GM06990 (cell line): ENCODE data around the gene CPSF3.
"Not testable (repeated sequence)": the region's sequence is repeated elsewhere in the genome, so short reads cannot be mapped to it uniquely, and the experiment has no call there.

Source experiments
- DNase-seq: peaks from one replicate; pipeline ENCODE4 v3.0.0-alpha.2; 2011; ENCODE audit not compliant: insufficient read length; ENCODE audit errors: extremely low read depth
- H3K27me3 ChIP-seq: replicated peaks from 2 replicates; pipeline ENCODE4 v1.6.0; 2011; ENCODE audit warnings: low read length; ENCODE audit not compliant: control insufficient read depth, insufficient read depth
- H3K36me3 ChIP-seq: 2 replicates; pipeline ENCODE4 v1.5.1; 2011; ENCODE audit warnings: low read length; ENCODE audit not compliant: control insufficient read depth, insufficient read depth
- H3K4me3 ChIP-seq: replicated peaks from 2 replicates; pipeline ENCODE4 v1.5.1; 2011; ENCODE audit warnings: low read depth, mild to moderate bottlenecking, control low read depth, low read length
- TF ChIP-seq, protein P1 (sequence below): IDR thresholded peaks from 2 replicates; pipeline ENCODE4 v1.5.1; 2011; ENCODE audit warnings: low read length, control low read depth, mild to moderate bottlenecking, inconsistent platforms; ENCODE audit not compliant: insufficient read depth, poor library complexity, severe bottlenecking

CPSF3 gene

DNA sequence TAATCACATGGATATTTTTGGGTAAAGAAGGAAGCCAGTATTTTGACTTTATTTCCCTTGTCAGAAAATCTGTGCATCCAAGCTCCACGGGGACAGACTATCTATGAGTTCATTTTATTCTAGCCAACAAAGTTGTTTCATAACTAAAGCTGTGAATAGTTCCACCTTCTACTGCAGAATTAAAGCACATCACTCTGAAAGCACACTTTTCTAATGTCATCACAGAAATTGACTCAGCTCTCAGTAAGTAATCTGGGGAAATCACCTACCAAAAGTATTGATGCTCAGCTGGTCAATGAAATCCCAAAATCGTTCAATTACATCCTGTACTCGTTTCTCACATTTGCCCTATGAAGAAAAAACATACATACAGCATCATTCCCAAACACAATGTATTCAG lies 70.0 kb downstream of the CPSF3 start:
- no peak overlapping the region for H3K4me3 ChIP-seq
- DNase-seq, result no peak
- H3K36me3 ChIP-seq, result peaks cover 36% of the 10 kb centered on the region
- no peaks in the 10 kb centered on the region for H3K27me3 ChIP-seq
- TF ChIP-seq, protein P1, sequence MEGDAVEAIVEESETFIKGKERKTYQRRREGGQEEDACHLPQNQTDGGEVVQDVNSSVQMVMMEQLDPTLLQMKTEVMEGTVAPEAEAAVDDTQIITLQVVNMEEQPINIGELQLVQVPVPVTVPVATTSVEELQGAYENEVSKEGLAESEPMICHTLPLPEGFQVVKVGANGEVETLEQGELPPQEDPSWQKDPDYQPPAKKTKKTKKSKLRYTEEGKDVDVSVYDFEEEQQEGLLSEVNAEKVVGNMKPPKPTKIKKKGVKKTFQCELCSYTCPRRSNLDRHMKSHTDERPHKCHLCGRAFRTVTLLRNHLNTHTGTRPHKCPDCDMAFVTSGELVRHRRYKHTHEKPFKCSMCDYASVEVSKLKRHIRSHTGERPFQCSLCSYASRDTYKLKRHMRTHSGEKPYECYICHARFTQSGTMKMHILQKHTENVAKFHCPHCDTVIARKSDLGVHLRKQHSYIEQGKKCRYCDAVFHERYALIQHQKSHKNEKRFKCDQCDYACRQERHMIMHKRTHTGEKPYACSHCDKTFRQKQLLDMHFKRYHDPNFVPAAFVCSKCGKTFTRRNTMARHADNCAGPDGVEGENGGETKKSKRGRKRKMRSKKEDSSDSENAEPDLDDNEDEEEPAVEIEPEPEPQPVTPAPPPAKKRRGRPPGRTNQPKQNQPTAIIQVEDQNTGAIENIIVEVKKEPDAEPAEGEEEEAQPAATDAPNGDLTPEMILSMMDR, result no peak

GRCh38 chr2:9494081-9494480 lies 70.6 kb downstream of the CPSF3 start:
- Histone ChIP-seq H3K27me3 (no peaks in the 10 kb centered on the region), H3K4me3 (no peak overlapping the region), H3K36me3 (peaks cover 35% of the 10 kb centered on the region)
- TF ChIP-seq, protein P1, result no peak
- DNase-seq, result no peak

DNA sequence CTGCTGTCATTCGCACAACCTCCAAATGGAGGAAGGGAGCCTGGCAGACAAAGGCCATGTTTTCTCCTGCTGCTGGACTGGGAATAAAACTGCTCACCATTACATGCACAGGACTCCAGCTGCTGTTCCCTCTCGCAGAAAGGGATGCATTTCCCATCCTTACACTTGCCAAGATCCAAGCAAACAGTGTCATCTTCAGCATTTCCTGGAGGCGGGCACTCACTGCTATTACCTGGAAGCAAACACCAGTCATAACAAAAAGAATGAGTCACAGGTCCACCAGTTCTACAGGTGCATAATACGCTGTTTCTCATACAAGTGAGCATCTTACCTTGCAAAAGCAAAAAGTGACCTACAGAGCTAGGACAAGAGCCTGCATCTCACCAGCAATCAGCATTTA lies 73.6 kb downstream of the CPSF3 start:
- DNase-seq, result no peak

DNA sequence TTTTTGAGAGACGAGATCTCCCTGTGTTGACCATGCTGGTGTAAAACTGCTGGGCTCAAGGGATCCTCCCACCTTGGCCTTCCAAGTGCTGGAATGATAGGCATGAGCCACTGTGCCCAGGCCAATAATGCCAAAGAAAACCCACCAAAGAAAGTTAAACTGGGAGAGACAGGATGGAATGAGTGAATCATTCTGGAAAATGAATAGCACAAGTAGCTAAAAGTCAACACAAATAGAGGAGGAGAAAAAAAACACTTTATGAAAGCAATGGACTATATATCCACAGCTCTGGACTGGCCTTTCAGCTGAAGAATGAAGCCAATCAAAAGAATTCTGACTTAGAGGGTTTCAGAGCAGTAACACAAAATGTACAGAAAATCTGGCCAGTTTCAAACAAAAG lies 74.8 kb downstream of the CPSF3 start:
- Histone ChIP-seq H3K4me3 (no peak overlapping the region), H3K27me3 (no peaks in the 10 kb centered on the region), H3K36me3 (peaks cover 23% of the 10 kb centered on the region)
- no peak for DNase-seq
- TF ChIP-seq, protein P1, result no peak

More for the DNA sequence above, 73.6 kb downstream of the CPSF3 start:
- Histone ChIP-seq H3K4me3 (no peak overlapping the region), H3K27me3 (no peaks in the 10 kb centered on the region), H3K36me3 (peaks cover 22% of the 10 kb centered on the region)
- TF ChIP-seq, protein P1, result no peak

DNA sequence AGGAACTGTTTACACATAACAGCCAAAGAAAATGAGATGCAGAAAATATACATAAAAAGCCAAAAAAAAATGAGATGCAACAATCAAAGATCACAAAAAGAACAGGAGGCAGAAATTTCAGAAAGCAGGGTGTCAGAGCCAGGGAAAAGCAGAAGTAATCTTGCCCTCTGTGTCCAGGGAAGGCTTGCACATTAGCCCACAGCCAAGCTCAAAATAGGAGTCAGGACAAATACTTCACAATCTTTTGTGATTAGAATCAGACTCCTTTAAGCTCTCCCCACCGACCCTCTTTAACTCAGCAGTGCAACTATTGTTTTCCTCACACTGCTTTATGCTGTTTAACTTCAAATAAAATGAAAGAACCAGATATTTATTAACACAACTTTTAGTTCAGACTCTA lies 85.5 kb downstream of the CPSF3 start:
- no peak overlapping the region for H3K4me3 ChIP-seq
- TF ChIP-seq, protein P1, result no peak
- peaks cover 15% of the 10 kb centered on the region for H3K36me3 ChIP-seq
- DNase-seq, result no peak
- no peaks in the 10 kb centered on the region for H3K27me3 ChIP-seq

- not testable (repeated sequence) for H3K27me3 ChIP-seq, H3K4me3 ChIP-seq, DNase-seq
- H3K36me3 ChIP-seq, result peaks cover 18% of the 10 kb centered on the region
Measured at GRCh38 chr2:9513946-9514345, 90.5 kb downstream of the CPSF3 start.
